ENCODE results near the gene CACNA2D4. TPM values are rescaled to one million over a fixed set of nuclear protein-coding genes. Genes with fewer than 3 reads are reported as not detected.

The CACNA2D4 gene
- polyA plus RNA-seq, 3 donors from 2014 or later = 9.1 to 20.0 (median 9.6) TPM

- Mint-ChIP-seq H3K4me3 (no peak overlapping the region), H3K27ac (peak overlapping the region in 2 of 6 donors; percentile 15 to 35), H3K4me1 (peaks cover 9 to 15% of the 10 kb centered on the region in 2 donors), H3K27me3 (ENCODE audit: low read depth in 3 of 3) (peaks cover 0 to 2% (median 0%) of the 10 kb centered on the region in 3 donors), H3K36me3 (peaks cover 0 to 41% (median 21%) of the 10 kb centered on the region in 3 donors), H3K9me3 (no peaks in the 10 kb centered on the region)
- no peak for DNase-seq
Observed at GRCh38 chr12:1782215-1782614, 136.2 kb downstream of the CACNA2D4 start.

- no peak for DNase-seq
- H3K9me3 Mint-ChIP-seq = no peaks in the 10 kb centered on the region
- peak overlapping the region in 2 of 6 donors; percentile 35 to 36 for H3K27ac Mint-ChIP-seq
- H3K27me3 Mint-ChIP-seq (ENCODE audit: low read depth in 3 of 3) = peaks cover 0 to 2% (median 0%) of the 10 kb centered on the region in 3 donors
- no peak overlapping the region for H3K4me3 Mint-ChIP-seq
- H3K4me1 Mint-ChIP-seq = peaks cover 9 to 13% of the 10 kb centered on the region in 2 donors
- peaks cover 0 to 41% (median 21%) of the 10 kb centered on the region in 3 donors for H3K36me3 Mint-ChIP-seq
Observed at GRCh38 chr12:1781772-1782171, 136.7 kb downstream of the CACNA2D4 start.

GRCh38 chr12:1779783-1780182 lies 138.7 kb downstream of the CACNA2D4 start:
- Mint-ChIP-seq H3K4me3 (no peak overlapping the region), H3K36me3 (peaks cover 0 to 36% (median 14%) of the 10 kb centered on the region in 3 donors), H3K4me1 (peaks cover 19 to 20% of the 10 kb centered on the region in 2 donors), H3K27me3 (ENCODE audit: low read depth in 3 of 3) (peaks cover 0 to 2% (median 0%) of the 10 kb centered on the region in 3 donors), H3K27ac (no peak overlapping the region), H3K9me3 (no peaks in the 10 kb centered on the region)
- DNase-seq = no peak

- H3K9me3 Mint-ChIP-seq = no peaks in the 10 kb centered on the region
- peaks cover 21 to 26% of the 10 kb centered on the region in 2 donors for H3K4me1 Mint-ChIP-seq
- no peak overlapping the region for H3K4me3 Mint-ChIP-seq
- H3K27ac Mint-ChIP-seq = no peak overlapping the region
- DNase-seq = no peak
- peaks cover 0 to 2% (median 0%) of the 10 kb centered on the region in 3 donors for H3K27me3 Mint-ChIP-seq (ENCODE audit: low read depth in 3 of 3)
- peaks cover 0 to 32% (median 11%) of the 10 kb centered on the region in 3 donors for H3K36me3 Mint-ChIP-seq
Observed at GRCh38 chr12:1778911-1779310, 139.5 kb downstream of the CACNA2D4 start.

GRCh38 chr12:1777798-1778197 lies 140.7 kb downstream of the CACNA2D4 start:
- Mint-ChIP-seq H3K36me3 (peaks cover 0 to 32% (median 12%) of the 10 kb centered on the region in 3 donors), H3K27ac (no peak overlapping the region), H3K4me3 (no peak overlapping the region), H3K9me3 (no peaks in the 10 kb centered on the region), H3K27me3 (ENCODE audit: low read depth in 3 of 3) (no peaks in the 10 kb centered on the region), H3K4me1 (peaks cover 27 to 31% of the 10 kb centered on the region in 2 donors)
- no peak for DNase-seq

GRCh38 chr12:1776170-1776921 lies 142.1 kb downstream of the CACNA2D4 start:
- peak overlapping the region in 5 of 6 donors; percentile 7 to 60 (median 58) for H3K27ac Mint-ChIP-seq
- H3K36me3 Mint-ChIP-seq = peaks cover 0 to 32% (median 13%) of the 10 kb centered on the region in 3 donors
- H3K4me3 Mint-ChIP-seq = no peak overlapping the region
- H3K27me3 Mint-ChIP-seq (ENCODE audit: low read depth in 3 of 3) = no peaks in the 10 kb centered on the region
- H3K4me1 Mint-ChIP-seq = peaks cover 29 to 31% of the 10 kb centered on the region in 2 donors
- DNase-seq = no peak
- no peaks in the 10 kb centered on the region for H3K9me3 Mint-ChIP-seq

GRCh38 chr12:1773937-1774655 lies 144.4 kb downstream of the CACNA2D4 start:
- peaks cover 0 to 24% (median 7%) of the 10 kb centered on the region in 3 donors for H3K36me3 Mint-ChIP-seq
- peak overlapping the region in 2 of 6 donors; percentile 64 to 77 for H3K27ac Mint-ChIP-seq
- H3K4me3 Mint-ChIP-seq = no peak overlapping the region
- H3K4me1 Mint-ChIP-seq = peaks cover 26 to 34% of the 10 kb centered on the region in 2 donors
- H3K27me3 Mint-ChIP-seq (ENCODE audit: low read depth in 3 of 3) = no peaks in the 10 kb centered on the region
- no peaks in the 10 kb centered on the region for H3K9me3 Mint-ChIP-seq
- no peak for DNase-seq

GRCh38 chr12:1769809-1770494 lies 148.5 kb downstream of the CACNA2D4 start:
- Mint-ChIP-seq H3K9me3 (no peaks in the 10 kb centered on the region), H3K4me1 (peaks cover 25 to 35% of the 10 kb centered on the region in 2 donors), H3K4me3 (no peak overlapping the region), H3K36me3 (peaks cover 0 to 5% (median 4%) of the 10 kb centered on the region in 3 donors), H3K27me3 (ENCODE audit: low read depth in 3 of 3) (no peaks in the 10 kb centered on the region), H3K27ac (no peak overlapping the region)
- DNase-seq = no peak

GRCh38 chr12:1768615-1769014 lies 149.8 kb downstream of the CACNA2D4 start:
- Mint-ChIP-seq H3K27me3 (ENCODE audit: low read depth in 3 of 3) (no peaks in the 10 kb centered on the region), H3K4me3 (no peak overlapping the region), H3K36me3 (peaks cover 0 to 5% (median 2%) of the 10 kb centered on the region in 3 donors), H3K27ac (peak overlapping the region in 1 of 6 donors; percentile 65), H3K9me3 (no peaks in the 10 kb centered on the region), H3K4me1 (peaks cover 22 to 26% of the 10 kb centered on the region in 2 donors)
- DNase-seq = no peak

GRCh38 chr12:1767407-1768090 lies 150.9 kb downstream of the CACNA2D4 start:
- Mint-ChIP-seq H3K36me3 (no peaks in the 10 kb centered on the region), H3K4me3 (no peak overlapping the region)

GRCh38 chr12:1766110-1766509 lies 152.3 kb downstream of the CACNA2D4 start:
- peak overlapping the region in 3 of 6 donors; percentile 9 to 51 (median 20) for H3K27ac Mint-ChIP-seq
- H3K27me3 Mint-ChIP-seq (ENCODE audit: low read depth in 3 of 3) = no peaks in the 10 kb centered on the region
- H3K4me1 Mint-ChIP-seq = peaks cover 17 to 45% of the 10 kb centered on the region in 2 donors
- H3K36me3 Mint-ChIP-seq = no peaks in the 10 kb centered on the region
- DNase-seq = no peak
- no peak overlapping the region for H3K4me3 Mint-ChIP-seq
- no peaks in the 10 kb centered on the region for H3K9me3 Mint-ChIP-seq

More at GRCh38 chr12:1767407-1768090, 150.9 kb downstream of the CACNA2D4 start:
- peak overlapping the region in 1 of 6 donors; percentile 49 for H3K27ac Mint-ChIP-seq
- no peak for DNase-seq
- H3K27me3 Mint-ChIP-seq (ENCODE audit: low read depth in 3 of 3) = no peaks in the 10 kb centered on the region
- H3K4me1 Mint-ChIP-seq = peaks cover 18 to 34% of the 10 kb centered on the region in 2 donors
- H3K9me3 Mint-ChIP-seq = no peaks in the 10 kb centered on the region

GRCh38 chr12:1763153-1763552 lies 155.3 kb downstream of the CACNA2D4 start:
- Mint-ChIP-seq H3K27ac (no peak overlapping the region), H3K27me3 (ENCODE audit: low read depth in 3 of 3) (no peaks in the 10 kb centered on the region), H3K9me3 (no peaks in the 10 kb centered on the region), H3K4me1 (peaks cover 22 to 50% of the 10 kb centered on the region in 2 donors), H3K4me3 (no peak overlapping the region), H3K36me3 (peaks cover 5 to 19% (median 10%) of the 10 kb centered on the region in 3 donors)
- no peak for DNase-seq

- DNase-seq = no peak
- H3K4me1 Mint-ChIP-seq = peaks cover 19 to 46% of the 10 kb centered on the region in 2 donors
- H3K36me3 Mint-ChIP-seq = peaks cover 5 to 27% (median 10%) of the 10 kb centered on the region in 3 donors
- H3K27me3 Mint-ChIP-seq (ENCODE audit: low read depth in 3 of 3) = no peaks in the 10 kb centered on the region
- no peak overlapping the region for H3K4me3 Mint-ChIP-seq
- peak overlapping the region in 1 of 6 donors; percentile 9 for H3K27ac Mint-ChIP-seq
- H3K9me3 Mint-ChIP-seq = no peaks in the 10 kb centered on the region
Observed at GRCh38 chr12:1761857-1762256, 156.6 kb downstream of the CACNA2D4 start.
